Measurements from ENCODE around the gene KRT12. TPM values are rescaled to one million over a fixed set of nuclear protein-coding genes. Genes with fewer than 3 reads are reported as not detected.

The KRT12 gene
- total RNA-seq = not detected

GRCh38 chr17:40866838-40867237 is at the start of gene KRT12:
Gene KRT12 (minus strand): TSS chr17:40867223. CDS start chr17:40867186, 37 bp downstream.

DNA sequence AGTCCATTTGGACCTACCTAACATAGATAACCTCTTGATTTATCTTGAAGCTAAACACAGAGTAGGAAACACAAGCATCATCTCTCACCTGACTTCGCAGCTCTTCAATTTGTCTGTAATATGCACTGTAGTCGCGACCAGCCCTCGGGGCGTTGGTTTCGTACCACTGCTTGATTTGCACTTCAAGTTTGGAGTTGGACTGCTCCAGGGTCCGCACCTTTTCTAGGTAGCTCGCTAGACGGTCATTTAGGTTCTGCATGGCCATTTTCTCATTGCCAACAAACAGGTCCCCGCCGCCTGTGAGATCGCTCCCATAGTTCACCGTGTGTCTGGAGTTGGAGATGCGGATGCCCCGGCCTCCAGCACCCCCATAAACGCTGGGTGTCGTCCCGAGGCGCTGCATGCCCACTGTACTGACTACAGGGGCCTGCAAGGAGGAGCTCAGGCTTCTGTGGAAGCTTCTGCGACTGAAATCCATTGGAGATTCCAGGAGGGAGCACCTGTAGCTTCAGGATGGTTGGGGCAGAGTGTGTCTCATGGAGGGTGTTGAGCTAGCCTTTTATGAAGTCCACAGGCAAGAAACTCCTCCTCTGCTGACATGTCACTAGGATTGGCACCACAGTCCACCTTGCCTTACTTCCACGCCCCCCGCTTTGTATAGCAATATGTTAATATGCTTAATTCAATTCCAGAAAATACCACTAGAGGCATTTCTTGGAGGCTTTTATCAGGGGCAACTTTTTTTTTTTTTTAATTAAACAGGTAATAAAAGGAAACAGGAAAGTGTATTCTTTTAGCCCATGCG is 17.9 kb upstream of the KRT12 start, which contains the start of gene KRT20:
Gene KRT20, minus strand, starts transcription at position 535 of the 805 bp plus-strand sequence. Its CDS starts 57 bp downstream, at position 478.

DNA sequence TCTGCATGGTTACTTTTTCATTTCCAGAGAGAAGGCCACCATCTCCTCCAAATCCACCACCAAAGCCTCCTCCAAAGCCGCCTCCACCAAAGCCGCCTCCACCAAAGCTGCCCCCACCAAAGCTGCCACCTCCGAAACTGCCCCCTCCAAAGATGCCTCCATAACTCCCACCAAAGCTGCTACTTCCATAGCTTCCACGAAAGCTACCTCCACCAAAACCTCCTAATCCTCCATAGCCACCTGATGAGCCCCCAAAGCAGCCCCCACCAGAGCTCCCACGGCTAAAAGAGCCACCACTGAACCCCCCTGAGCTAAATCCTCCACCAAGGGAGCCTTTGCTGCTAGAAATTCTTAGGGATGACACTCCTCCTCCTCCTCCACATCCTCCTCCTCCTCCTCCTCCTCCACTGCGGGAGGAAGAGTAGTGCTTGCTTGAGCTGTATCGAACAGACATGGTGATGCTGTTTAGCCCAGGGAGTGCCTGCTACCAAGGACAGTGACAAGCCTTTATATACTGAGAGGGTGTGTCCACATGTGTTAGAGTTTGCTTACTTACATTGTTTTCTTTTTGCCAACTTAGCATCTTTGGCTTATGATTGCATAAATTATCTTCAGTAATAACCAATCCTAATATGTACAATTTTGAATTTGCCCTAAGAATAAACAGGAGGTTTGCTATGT is 44.8 kb downstream of the KRT12 start, which contains the start of gene KRT10:
Gene KRT10, minus strand, starts transcription at position 483 of the 681 bp plus-strand sequence. Its CDS starts 29 bp downstream, at position 454.

Other genes starting within 250 kb of the KRT12 start
- 103 TPM for gene SMARCE1, start 219.4 kb downstream of the KRT12 start, total RNA-seq
- gene KRT222, start 202.0 kb downstream of the KRT12 start, total RNA-seq = not detected
- gene KRT24, start 163.5 kb downstream of the KRT12 start, total RNA-seq = not detected
- not detected for gene KRT25, start 111.9 kb downstream of the KRT12 start, total RNA-seq
- gene KRT26, start 95.0 kb downstream of the KRT12 start, total RNA-seq = not detected
- not detected for gene KRT27, start 84.7 kb downstream of the KRT12 start, total RNA-seq
- gene KRT28, start 67.3 kb downstream of the KRT12 start, total RNA-seq = not detected
- 6.9 TPM for gene KRT10, start 44.6 kb downstream of the KRT12 start, total RNA-seq
- gene KRT20, start 18.0 kb upstream of the KRT12 start, total RNA-seq = 0.23 TPM
- 1.3 TPM for gene KRT23, start 70.4 kb upstream of the KRT12 start, total RNA-seq
- gene KRT39, start 99.7 kb upstream of the KRT12 start, total RNA-seq = 0.18 TPM
- 0.23 TPM for gene KRT40, start 117.1 kb upstream of the KRT12 start, total RNA-seq
- gene KRTAP3-3, start 126.9 kb upstream of the KRT12 start, total RNA-seq = not detected
- not detected for gene KRTAP3-2, start 132.7 kb upstream of the KRT12 start, total RNA-seq
- gene KRTAP3-1, start 141.9 kb upstream of the KRT12 start, total RNA-seq = not detected
- not detected for gene KRTAP1-5, start 160.0 kb upstream of the KRT12 start, total RNA-seq
- not detected for gene KRTAP1-4, start 163.0 kb upstream of the KRT12 start, total RNA-seq
- gene KRTAP1-3, start 167.7 kb upstream of the KRT12 start, total RNA-seq = not detected
- gene KRTAP1-1, start 174.2 kb upstream of the KRT12 start, total RNA-seq = not detected
- gene KRTAP2-1, start 180.1 kb upstream of the KRT12 start, total RNA-seq = not detected
- gene KRTAP2-2, start 188.0 kb upstream of the KRT12 start, total RNA-seq = not detected
- not detected for gene KRTAP2-3, start 192.9 kb upstream of the KRT12 start, total RNA-seq
- gene KRTAP2-4, start 198.7 kb upstream of the KRT12 start, total RNA-seq = not detected
- not detected for gene KRTAP4-7, start 216.9 kb upstream of the KRT12 start, total RNA-seq
- not detected for gene KRTAP4-8, start 230.9 kb upstream of the KRT12 start, total RNA-seq
- not detected for gene KRTAP4-16, start 235.0 kb upstream of the KRT12 start, total RNA-seq
- not detected for gene KRTAP4-9, start 238.2 kb upstream of the KRT12 start, total RNA-seq